MG63 (cell line): ENCODE data around the gene MFAP3L. TPM values are rescaled to one million over a fixed set of nuclear protein-coding genes. Genes with fewer than 3 reads are reported as not detected.
"Not testable (repeated sequence)": the region's sequence is repeated elsewhere in the genome, so short reads cannot be mapped to it uniquely, and the experiment has no call there.

Experiments used
- DNase-seq: peaks from one replicate; pipeline ENCODE4 v3.0.0-alpha.2; 2020
- H3K27me3 ChIP-seq: fragments of 250-450 bp; sonication (Bioruptor Pico); 2 replicates; pipeline ENCODE4 v1.5.1; 2020; ENCODE audit warnings: mild to moderate bottlenecking, moderate library complexity
- H3K36me3 ChIP-seq: fragments of 250-450 bp; sonication (Bioruptor Pico); 2 replicates; pipeline ENCODE4 v1.5.1; 2020; ENCODE audit warnings: mild to moderate bottlenecking, moderate library complexity
- H3K4me3 ChIP-seq: fragments of 250-450 bp; sonication (Bioruptor Pico); 2 replicates; pipeline ENCODE4 v1.5.1; 2020; ENCODE audit warnings: mild to moderate bottlenecking, moderate library complexity
- H3K9me3 ChIP-seq: fragments of 250-450 bp; sonication (Bioruptor Pico); 2 replicates; pipeline ENCODE4 v1.5.1; 2020; ENCODE audit warnings: mild to moderate bottlenecking, moderate library complexity
- total RNA-seq: library from RNA; depleted of rRNA; stranded (reverse); fragments of >200 nt; shearing (Covaris generic); gene quantifications from 2 replicates; pipeline ENCODE4 v1.2.3, GENCODE V29; 2014; ENCODE audit warnings: low replicate concordance

Gene MFAP3L
- total RNA-seq, 1 experiment from 2014 or later: 0.13 TPM

DNA sequence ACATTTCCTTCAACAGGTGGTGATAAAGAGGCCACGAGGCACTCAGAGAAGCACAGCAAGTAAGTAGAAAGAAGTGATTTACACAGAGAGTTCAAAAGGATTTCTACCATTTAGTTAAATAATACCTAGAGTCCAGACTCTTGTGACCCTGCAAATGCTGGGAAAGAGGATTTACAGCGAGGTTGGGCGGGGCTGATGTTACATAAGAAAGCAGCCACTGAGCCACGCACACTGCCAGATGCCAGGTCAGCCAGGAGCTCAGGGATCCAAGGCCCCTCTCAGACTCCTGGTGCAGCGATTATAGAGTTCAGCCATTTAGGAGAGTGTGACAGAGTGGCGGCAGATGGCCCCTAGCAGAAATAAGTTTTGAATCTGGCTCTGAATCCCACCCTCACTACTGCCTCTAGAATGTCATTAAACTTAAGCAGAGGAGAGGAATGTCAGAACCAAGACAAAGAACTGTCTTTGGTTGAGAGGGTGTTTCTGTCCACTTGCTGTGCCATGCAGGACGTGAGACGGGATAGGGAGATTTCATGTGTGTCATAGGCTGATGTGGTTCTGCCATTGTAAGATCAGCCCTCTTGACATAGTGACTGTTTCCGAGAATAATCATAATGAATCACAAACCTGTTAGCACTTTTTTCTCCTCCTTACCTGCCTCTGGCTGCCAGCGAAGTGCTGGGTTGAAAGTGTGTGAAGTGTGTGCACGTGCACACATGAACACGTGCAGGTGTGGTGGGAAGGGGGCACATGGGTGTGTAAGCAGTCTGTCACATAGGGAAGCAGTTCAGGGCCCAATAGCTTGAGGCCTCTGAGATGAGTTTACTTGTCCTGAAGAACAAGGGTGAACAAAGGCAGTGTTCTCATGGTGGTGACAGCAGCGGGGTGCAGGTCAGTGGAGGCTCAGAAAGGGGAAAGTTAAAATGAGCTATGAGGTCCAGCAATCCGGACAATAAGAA, 50.1 kb downstream of the MFAP3L start:
- DNase-seq: no peak
- H3K27me3 ChIP-seq: no peaks in the 10 kb centered on the region
- H3K36me3 ChIP-seq: no peaks in the 10 kb centered on the region
- no peak overlapping the region for H3K4me3 ChIP-seq
- H3K9me3 ChIP-seq: no peaks in the 10 kb centered on the region

- H3K36me3 ChIP-seq: no peaks in the 10 kb centered on the region
- H3K9me3 ChIP-seq: no peaks in the 10 kb centered on the region
- no peak overlapping the region for H3K4me3 ChIP-seq
- DNase-seq: no peak
- no peaks in the 10 kb centered on the region for H3K27me3 ChIP-seq
These were observed 50.9 kb downstream of the MFAP3L start for GRCh38 chr4:169975131-169975837.

GRCh38 chr4:169971456-169972015, 54.7 kb downstream of the MFAP3L start:
- H3K36me3 ChIP-seq: no peaks in the 10 kb centered on the region
- H3K4me3 ChIP-seq: no peak overlapping the region
- H3K27me3 ChIP-seq: no peaks in the 10 kb centered on the region
- DNase-seq: no peak
- no peaks in the 10 kb centered on the region for H3K9me3 ChIP-seq

GRCh38 chr4:169968999-169969398, 57.2 kb downstream of the MFAP3L start:
- H3K36me3 ChIP-seq: no peaks in the 10 kb centered on the region
- H3K9me3 ChIP-seq: no peaks in the 10 kb centered on the region
- DNase-seq: no peak
- H3K4me3 ChIP-seq: no peak overlapping the region
- H3K27me3 ChIP-seq: no peaks in the 10 kb centered on the region

DNA sequence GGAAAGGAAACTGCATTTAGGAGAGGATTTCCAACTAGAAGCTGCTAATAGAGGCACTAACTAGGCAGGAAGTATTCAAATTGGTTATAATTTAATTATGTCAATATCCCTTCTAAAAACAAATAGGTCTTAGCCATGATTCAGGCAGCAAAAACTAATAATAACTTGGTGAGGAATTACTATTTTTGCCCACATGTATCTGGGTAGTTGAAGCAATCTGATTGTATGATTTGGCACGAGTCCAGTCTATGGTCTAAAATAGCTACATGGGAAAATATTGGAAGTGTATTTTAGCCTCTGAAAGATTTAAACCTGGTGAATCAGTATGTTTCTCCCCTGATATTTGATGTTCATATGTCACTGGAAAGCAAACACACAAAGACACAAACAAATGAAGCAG, 62.2 kb downstream of the MFAP3L start:
- H3K4me3 ChIP-seq: no peak overlapping the region
- DNase-seq: no peak

GRCh38 chr4:169959254-169959653, 66.9 kb downstream of the MFAP3L start:
- Histone ChIP-seq H3K36me3 (no peaks in the 10 kb centered on the region), H3K4me3 (no peak overlapping the region), H3K9me3 (no peaks in the 10 kb centered on the region), H3K27me3 (no peaks in the 10 kb centered on the region)
- no peak for DNase-seq

More for the DNA sequence above, 62.2 kb downstream of the MFAP3L start:
- Histone ChIP-seq H3K36me3 (no peaks in the 10 kb centered on the region), H3K9me3 (no peaks in the 10 kb centered on the region), H3K27me3 (no peaks in the 10 kb centered on the region)

- H3K36me3 ChIP-seq: no peaks in the 10 kb centered on the region
- DNase-seq: no peak
- no peaks in the 10 kb centered on the region for H3K9me3 ChIP-seq
- H3K4me3 ChIP-seq: no peak overlapping the region
- no peaks in the 10 kb centered on the region for H3K27me3 ChIP-seq
These were observed 67.6 kb downstream of the MFAP3L start for GRCh38 chr4:169958629-169959028.

GRCh38 chr4:169957785-169958184, 68.4 kb downstream of the MFAP3L start:
- no peak for DNase-seq
- no peaks in the 10 kb centered on the region for H3K9me3 ChIP-seq
- H3K27me3 ChIP-seq: no peaks in the 10 kb centered on the region
- H3K4me3 ChIP-seq: no peak overlapping the region
- H3K36me3 ChIP-seq: no peaks in the 10 kb centered on the region

DNA sequence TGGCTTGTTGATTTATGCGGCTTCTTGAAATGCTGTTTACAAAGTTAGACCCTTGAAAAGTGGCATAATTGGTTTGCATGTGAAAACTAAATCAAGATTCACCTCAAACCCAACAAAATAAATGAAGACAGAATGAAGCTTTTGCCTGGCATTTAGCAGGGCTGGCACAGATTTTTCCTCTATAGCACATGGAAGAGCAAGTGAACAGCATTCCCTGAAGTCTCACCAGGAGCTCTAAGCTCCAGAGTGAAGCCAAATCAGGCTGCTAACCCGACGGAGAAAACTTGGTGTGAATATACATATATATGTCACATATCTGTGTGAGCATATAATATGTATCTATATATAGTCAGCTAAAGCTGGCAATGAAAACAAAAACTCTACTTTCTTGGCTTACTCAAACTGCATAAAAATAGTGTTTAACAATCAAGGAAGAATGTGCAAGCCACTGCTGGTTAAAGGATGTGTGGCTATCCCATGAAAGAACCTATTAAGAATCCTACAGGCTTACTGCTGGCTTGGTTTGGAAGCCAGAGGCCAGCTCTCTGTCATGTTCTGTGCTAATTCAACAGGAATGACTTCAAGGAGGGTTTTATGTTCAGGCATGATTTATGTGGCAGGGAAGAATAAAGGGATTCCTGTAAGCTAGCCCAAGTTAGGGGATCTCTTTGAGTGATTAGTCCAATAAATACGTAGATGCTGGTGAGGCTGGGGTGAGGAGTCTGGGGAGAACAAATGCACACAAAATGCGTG, 69.9 kb downstream of the MFAP3L start:
- H3K4me3 ChIP-seq: no peak overlapping the region
- no peaks in the 10 kb centered on the region for H3K36me3 ChIP-seq
- no peaks in the 10 kb centered on the region for H3K9me3 ChIP-seq
- no peaks in the 10 kb centered on the region for H3K27me3 ChIP-seq
- no peak for DNase-seq

- no peaks in the 10 kb centered on the region for H3K36me3 ChIP-seq
- no peak overlapping the region for H3K4me3 ChIP-seq
- no peak for DNase-seq
- H3K9me3 ChIP-seq: no peaks in the 10 kb centered on the region
- H3K27me3 ChIP-seq: no peaks in the 10 kb centered on the region
These were observed 70.7 kb downstream of the MFAP3L start for GRCh38 chr4:169955521-169955920.

GRCh38 chr4:169952236-169953002, 73.8 kb downstream of the MFAP3L start:
- H3K36me3 ChIP-seq: no peaks in the 10 kb centered on the region
- H3K27me3 ChIP-seq: no peaks in the 10 kb centered on the region
- no peak for DNase-seq
- H3K9me3 ChIP-seq: no peaks in the 10 kb centered on the region
- H3K4me3 ChIP-seq: no peak overlapping the region

- no peak for DNase-seq
- H3K4me3 ChIP-seq: no peak overlapping the region
- H3K36me3 ChIP-seq: no peaks in the 10 kb centered on the region
- no peaks in the 10 kb centered on the region for H3K27me3 ChIP-seq
- H3K9me3 ChIP-seq: no peaks in the 10 kb centered on the region
These were observed 77.9 kb downstream of the MFAP3L start for GRCh38 chr4:169948271-169948670.

GRCh38 chr4:169945636-169946035, 80.6 kb downstream of the MFAP3L start:
- H3K4me3 ChIP-seq: no peak overlapping the region
- no peaks in the 10 kb centered on the region for H3K27me3 ChIP-seq
- no peaks in the 10 kb centered on the region for H3K36me3 ChIP-seq
- no peaks in the 10 kb centered on the region for H3K9me3 ChIP-seq
- no peak for DNase-seq

DNA sequence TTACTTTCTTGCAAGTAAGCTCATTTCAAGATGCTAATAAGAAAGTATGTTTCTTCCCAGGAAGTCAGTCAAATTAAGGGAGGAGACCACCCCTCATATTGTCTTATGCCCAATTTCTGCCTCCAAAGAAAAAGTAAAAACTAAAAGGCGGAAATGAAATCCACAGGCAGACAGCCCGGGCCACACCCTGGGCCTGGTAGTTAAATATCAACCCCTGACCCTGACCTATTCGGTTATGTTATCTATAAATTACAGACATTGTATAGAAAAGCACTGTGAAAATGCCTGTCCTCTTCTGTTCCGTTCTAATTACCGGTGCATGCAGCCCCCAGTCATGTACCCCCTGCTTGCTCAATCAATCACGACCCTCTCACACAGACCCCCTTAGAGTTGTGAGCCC, 82.6 kb downstream of the MFAP3L start:
- H3K27me3 ChIP-seq, DNase-seq, H3K4me3 ChIP-seq, H3K36me3 ChIP-seq, H3K9me3 ChIP-seq: not testable (repeated sequence)

DNA sequence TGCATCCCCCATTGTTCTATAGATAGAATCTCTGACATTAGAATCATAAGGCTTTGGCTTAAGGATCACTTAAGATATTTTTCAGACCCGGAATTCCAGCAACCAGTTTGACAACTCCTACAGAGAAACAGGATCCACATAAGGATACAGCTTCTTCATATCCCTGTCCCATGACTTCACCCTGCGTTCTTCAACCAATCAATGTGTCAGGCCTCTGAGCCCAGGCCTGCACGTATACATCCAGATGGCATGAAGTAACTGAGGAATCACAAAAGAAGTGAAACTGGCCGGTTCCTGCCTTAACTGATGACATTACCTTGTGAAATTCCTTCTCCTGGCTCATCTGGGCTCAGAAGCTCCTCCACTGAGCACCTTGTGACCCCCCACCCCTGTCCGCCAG, 85.1 kb downstream of the MFAP3L start:
- H3K36me3 ChIP-seq: no peaks in the 10 kb centered on the region
- DNase-seq: no peak
- H3K9me3 ChIP-seq: no peaks in the 10 kb centered on the region
- H3K4me3 ChIP-seq: no peak overlapping the region
- H3K27me3 ChIP-seq: no peaks in the 10 kb centered on the region

- DNase-seq: no peak
- Histone ChIP-seq H3K36me3 (no peaks in the 10 kb centered on the region), H3K9me3 (no peaks in the 10 kb centered on the region), H3K4me3 (no peak overlapping the region), H3K27me3 (no peaks in the 10 kb centered on the region)
These were observed 85.7 kb downstream of the MFAP3L start for GRCh38 chr4:169940460-169940859.
